Caco-2 (cell line): ENCODE results near the gene PRKACA. TPM values are rescaled to one million over a fixed set of nuclear protein-coding genes. Genes with fewer than 3 reads are reported as not detected.
A peak's percentile ranks its signal among the peaks of the same experiment; 100 is the strongest.

ENCODE experiments used
- BruUV-seq: library from RNA; stranded (reverse); fragments of 400-500 nt; replicated peaks from 2 replicates; lab custom pipeline; 2021; lab: Mats Ljungman, UMichigan
- CTCF ChIA-PET: fragments of 300-600 bp; sonication (Branson Sonifier 250); formaldehyde crosslinking; loops from one replicate; lab custom pipeline; 2022; ENCODE audit warnings: antibody characterized with exemption; lab: Charles Lee
- POLR2A ChIA-PET: fragments of 300-600 bp; sonication (Branson Sonifier 250); formaldehyde crosslinking; loops from one replicate; lab custom pipeline; 2022; ENCODE audit warnings: antibody characterized with exemption; lab: Charles Lee
- DNase-seq, 2 experiments: peaks; one replicate each; pipeline versions ENCODE4 v3.0.0 to v3.0.0-alpha.2; 2020 to 2022
- H3K27me3 ChIP-seq: replicated peaks from 2 replicates; pipeline ENCODE4 v1.6.0; 2011; ENCODE audit warnings: low read length; ENCODE audit not compliant: control insufficient read depth, insufficient read depth
- H3K36me3 ChIP-seq: 2 replicates; pipeline ENCODE4 v1.5.1; 2011; ENCODE audit warnings: low read length; ENCODE audit not compliant: control insufficient read depth, insufficient read depth
- H3K4me1 ChIP-seq: fragments of 250-450 bp; sonication (Bioruptor Pico); 2 replicates; pipeline ENCODE4 v1.5.1; 2020; ENCODE audit warnings: mild to moderate bottlenecking
- H3K4me3 ChIP-seq: 2 replicates; pipeline ENCODE4 v1.5.1; 2011; ENCODE audit warnings: low read depth, mild to moderate bottlenecking, control low read depth, low read length
- H3K9me3 ChIP-seq: fragments of 250-450 bp; sonication (Bioruptor Pico); 2 replicates; pipeline ENCODE4 v1.5.1; 2020; ENCODE audit warnings: mild to moderate bottlenecking, moderate library complexity
- H3K27ac Mint-ChIP-seq: one replicate; pipeline ENCODE4 v1.8.0; 2022; ENCODE audit warnings: mixed read lengths; ENCODE audit not compliant: unreplicated experiment
- H3K27me3 Mint-ChIP-seq: one replicate; pipeline ENCODE4 v1.8.0; 2022; ENCODE audit warnings: mixed read lengths; ENCODE audit not compliant: insufficient read depth, unreplicated experiment
- H3K36me3 Mint-ChIP-seq: one replicate; pipeline ENCODE4 v1.8.0; 2022; ENCODE audit warnings: mild to moderate bottlenecking, mixed read lengths; ENCODE audit not compliant: insufficient read depth, unreplicated experiment
- H3K4me1 Mint-ChIP-seq: one replicate; pipeline ENCODE4 v1.8.0; 2022; ENCODE audit warnings: low read depth, mixed read lengths; ENCODE audit not compliant: unreplicated experiment
- H3K4me3 Mint-ChIP-seq: one replicate; pipeline ENCODE4 v1.8.0; 2022; ENCODE audit warnings: mild to moderate bottlenecking, moderate library complexity, mixed read lengths; ENCODE audit not compliant: unreplicated experiment
- H3K9me3 Mint-ChIP-seq: one replicate; pipeline ENCODE4 v1.8.0; 2022; ENCODE audit warnings: mixed read lengths; ENCODE audit not compliant: unreplicated experiment
- intact Hi-C: fragments of 100-400 bp; cut with micrococcal nuclease; formaldehyde crosslinking; loops from one replicate; pipeline ENCODE4 v1.10.0; 2022; ENCODE audit not compliant: unreplicated experiment
- total RNA-seq: library from RNA; stranded (reverse); gene quantifications from 2 replicates; pipeline ENCODE4 v1.2.3, GENCODE V29; 2022
- TF ChIP-seq, protein P1 (sequence below), 2 experiments: fragments of 200-600 bp in 1 of 2; IDR thresholded peaks; 1 replicate in 1 of 2; 2 replicates in 1 of 2; pipeline versions ENCODE4 v1.5.1 to v1.8.0; 2011 to 2022; ENCODE audit warnings: antibody characterized with exemption in 1 of 2, control low read depth in 1 of 2, inconsistent platforms in 1 of 2, low read depth in 1 of 2, low read length in 1 of 2, mild to moderate bottlenecking in 1 of 2, moderate library complexity in 1 of 2; ENCODE audit not compliant: insufficient read depth in 1 of 2, severe bottlenecking in 1 of 2, unreplicated experiment in 1 of 2

PRKACA gene
- total RNA-seq, 1 experiment from 2014 or later: 51.9 TPM

DNA sequence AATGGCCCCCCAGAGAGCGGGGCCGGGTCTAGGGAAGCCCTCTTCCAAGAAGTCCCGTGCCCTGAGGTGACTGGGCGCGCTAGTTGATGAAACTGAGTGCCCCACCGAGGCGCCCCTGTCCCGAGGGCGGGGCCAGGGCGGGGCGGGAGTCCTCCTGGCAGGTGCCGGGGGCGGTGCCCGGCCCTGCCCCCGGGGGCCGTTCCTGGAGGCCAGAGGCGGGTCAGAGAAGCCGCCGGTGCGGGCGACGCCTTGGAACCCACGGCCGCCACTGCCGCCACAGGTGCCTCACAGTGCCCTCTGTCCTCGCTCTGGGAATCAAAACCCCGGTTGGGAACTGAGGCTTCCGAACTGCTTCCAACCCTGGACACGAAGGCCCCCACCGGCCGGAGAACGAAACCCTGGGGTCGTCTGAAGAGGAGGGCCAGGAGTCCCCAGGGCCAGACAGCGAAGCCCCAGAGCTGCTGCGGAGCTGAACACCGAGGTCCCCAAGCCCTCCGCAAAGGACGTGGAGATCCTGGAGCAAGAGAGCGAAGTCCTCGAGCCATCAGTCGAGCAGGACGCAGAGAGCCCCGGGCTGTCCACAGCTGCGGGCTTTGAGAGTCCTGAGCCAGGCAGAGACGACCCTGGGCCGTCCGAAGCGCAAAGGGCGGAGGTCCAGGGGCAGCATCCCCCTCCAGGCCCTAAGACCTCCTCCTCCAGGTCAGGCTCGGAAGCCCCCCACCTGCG is 44.9 kb downstream of the PRKACA start, which contains the start of gene MISP3:
MISP3 (plus strand) TSS at position 252 of the 726 bp plus-strand sequence. CDS start 524 bp downstream, outside the sequence.
- no peaks in the 10 kb centered on the region for H3K4me1 Mint-ChIP-seq
- BruUV-seq: TSS peak; percentile 62
- intact Hi-C loops: loop anchor here (5.0 to 10.0 kb wide), 2 partner anchors 65 to 98 kb away; partner anchors contain the start of gene ASF1B
- no peaks in the 10 kb centered on the region for H3K4me1 ChIP-seq
- H3K36me3 ChIP-seq: no peaks in the 10 kb centered on the region
- ChIA-PET CTCF (interaction anchor here (0.5 to 1.9 kb wide), 9 partner anchors 9 to 192 kb away, joined by 3 to 8 read pairs (median 3); partner anchors contain the start of genes ASF1B, DCAF15, IL27RA and PALM3), POLR2A (interaction anchor here (0.5 kb wide), 1 partner anchor 161 kb away, joined by 3 read pairs; no protein-coding TSS in a partner anchor)
- H3K4me3 ChIP-seq: peak within 1 kb of the TSS; percentile 84
- no peaks in the 10 kb centered on the region for H3K9me3 ChIP-seq
- no peaks in the 10 kb centered on the region for H3K27me3 Mint-ChIP-seq
- no peaks in the 10 kb centered on the region for H3K27me3 ChIP-seq
- DNase-seq: peak; percentile 55 to 73
- peaks cover 12% of the 10 kb centered on the region for H3K36me3 Mint-ChIP-seq
- TF ChIP-seq, protein P1, sequence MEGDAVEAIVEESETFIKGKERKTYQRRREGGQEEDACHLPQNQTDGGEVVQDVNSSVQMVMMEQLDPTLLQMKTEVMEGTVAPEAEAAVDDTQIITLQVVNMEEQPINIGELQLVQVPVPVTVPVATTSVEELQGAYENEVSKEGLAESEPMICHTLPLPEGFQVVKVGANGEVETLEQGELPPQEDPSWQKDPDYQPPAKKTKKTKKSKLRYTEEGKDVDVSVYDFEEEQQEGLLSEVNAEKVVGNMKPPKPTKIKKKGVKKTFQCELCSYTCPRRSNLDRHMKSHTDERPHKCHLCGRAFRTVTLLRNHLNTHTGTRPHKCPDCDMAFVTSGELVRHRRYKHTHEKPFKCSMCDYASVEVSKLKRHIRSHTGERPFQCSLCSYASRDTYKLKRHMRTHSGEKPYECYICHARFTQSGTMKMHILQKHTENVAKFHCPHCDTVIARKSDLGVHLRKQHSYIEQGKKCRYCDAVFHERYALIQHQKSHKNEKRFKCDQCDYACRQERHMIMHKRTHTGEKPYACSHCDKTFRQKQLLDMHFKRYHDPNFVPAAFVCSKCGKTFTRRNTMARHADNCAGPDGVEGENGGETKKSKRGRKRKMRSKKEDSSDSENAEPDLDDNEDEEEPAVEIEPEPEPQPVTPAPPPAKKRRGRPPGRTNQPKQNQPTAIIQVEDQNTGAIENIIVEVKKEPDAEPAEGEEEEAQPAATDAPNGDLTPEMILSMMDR (IDR thresholded peaks at IDR 0.05; ENCODE audit: insufficient read depth in 1 of 2, low read depth in 1 of 2, low read length in 1 of 2, severe bottlenecking in 1 of 2, unreplicated experiment in 1 of 2): no peak
- no peaks in the 10 kb centered on the region for H3K9me3 Mint-ChIP-seq
- H3K27ac Mint-ChIP-seq: peak within 1 kb of the TSS; percentile 97
- H3K4me3 Mint-ChIP-seq: peak within 1 kb of the TSS; percentile 100

DNA sequence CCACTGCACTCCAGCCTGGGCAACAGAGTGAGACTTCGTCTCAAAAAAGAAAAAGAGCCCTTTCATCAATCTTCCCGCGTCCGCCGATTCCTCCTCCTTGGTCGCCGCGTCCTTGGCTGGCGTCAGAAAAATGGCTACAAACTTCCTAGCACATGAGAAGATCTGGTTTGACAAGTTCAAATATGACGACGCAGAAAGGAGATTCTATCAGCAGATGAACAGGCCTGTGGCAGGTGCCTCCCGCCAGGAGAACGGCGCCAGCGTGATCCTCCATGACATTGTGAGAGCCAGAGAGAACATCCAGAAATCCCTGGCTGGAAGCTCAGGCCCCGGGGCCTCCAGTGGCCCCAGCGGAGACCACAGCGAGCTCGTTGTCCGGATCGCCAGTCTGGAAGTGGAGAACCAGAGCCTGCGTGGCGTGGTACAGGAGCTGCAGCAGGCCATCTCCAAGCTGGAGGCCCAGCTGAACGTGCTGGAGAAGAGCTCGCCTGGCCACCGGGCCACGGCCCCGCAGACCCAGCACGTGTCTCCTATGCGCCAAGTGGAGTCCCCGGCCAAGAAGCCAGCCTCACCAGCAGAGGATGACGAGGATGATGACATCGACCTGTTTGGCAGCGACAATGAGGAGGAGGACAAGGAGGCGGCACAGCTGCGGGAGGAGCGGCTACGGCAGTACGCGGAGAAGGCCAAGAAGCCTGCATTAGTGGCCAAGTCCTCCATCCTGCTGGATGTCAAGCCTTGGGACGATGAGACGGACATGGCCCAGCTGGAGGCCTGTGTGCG is 47.1 kb downstream of the PRKACA start:
- Mint-ChIP-seq H3K4me1 (no peaks in the 10 kb centered on the region), H3K27me3 (no peaks in the 10 kb centered on the region), H3K4me3 (no peak overlapping the region), H3K27ac (no peak overlapping the region), H3K36me3 (peaks cover 12% of the 10 kb centered on the region), H3K9me3 (no peaks in the 10 kb centered on the region)
- intact Hi-C loops: loop anchor here (5.0 to 10.0 kb wide), 2 partner anchors 67 to 96 kb away; partner anchors contain the start of gene ASF1B
- Histone ChIP-seq H3K36me3 (no peaks in the 10 kb centered on the region), H3K4me3 (no peak overlapping the region), H3K27me3 (no peaks in the 10 kb centered on the region), H3K9me3 (no peaks in the 10 kb centered on the region), H3K4me1 (no peaks in the 10 kb centered on the region)
- TF ChIP-seq, protein P1 (IDR thresholded peaks at IDR 0.05; ENCODE audit: insufficient read depth in 1 of 2, low read depth in 1 of 2, low read length in 1 of 2, severe bottlenecking in 1 of 2, unreplicated experiment in 1 of 2): no peak
- CTCF ChIA-PET: interaction anchor here (1.4 kb wide), 1 partner anchor 39 kb away, joined by 4 read pairs; the partner anchor contains the start of gene IL27RA
- DNase-seq: no peak
- POLR2A ChIA-PET: interaction anchor here (0.6 kb wide), 1 partner anchor 91 kb away, joined by 3 read pairs; no protein-coding TSS in a partner anchor
- BruUV-seq: no TSS peak

DNA sequence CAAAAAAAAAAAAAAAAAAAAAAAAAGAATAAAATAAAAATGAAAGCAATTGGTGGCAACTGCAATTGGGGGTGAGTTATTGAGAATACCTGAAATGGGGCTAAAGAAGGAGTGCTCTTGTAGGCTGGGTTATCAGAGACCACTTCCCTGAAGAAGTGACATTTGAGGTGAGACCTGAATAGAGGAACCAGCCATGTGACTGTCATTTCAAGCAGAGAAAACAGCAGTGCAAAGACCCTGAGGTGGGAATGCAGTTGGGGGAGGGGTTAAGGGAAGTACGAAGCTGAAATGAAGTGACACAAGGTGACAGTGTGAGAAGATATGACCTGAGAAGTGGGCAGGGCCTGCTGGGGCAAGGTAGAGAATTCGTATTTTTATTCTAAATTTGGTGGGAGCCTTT is 51.4 kb downstream of the PRKACA start:
- TF ChIP-seq, protein P1 (IDR thresholded peaks at IDR 0.05; ENCODE audit: insufficient read depth in 1 of 2, low read depth in 1 of 2, low read length in 1 of 2, severe bottlenecking in 1 of 2, unreplicated experiment in 1 of 2): no peak
- no peaks in the 10 kb centered on the region for H3K9me3 ChIP-seq
- no peak overlapping the region for H3K4me3 ChIP-seq
- BruUV-seq: no TSS peak
- CTCF ChIA-PET: no interaction called here
- no peak for DNase-seq
- POLR2A ChIA-PET: no interaction called here
- peaks cover 15% of the 10 kb centered on the region for H3K4me1 ChIP-seq
- no peaks in the 10 kb centered on the region for H3K27me3 ChIP-seq
- peaks cover 4% of the 10 kb centered on the region for H3K36me3 Mint-ChIP-seq
- H3K27ac Mint-ChIP-seq: no peak overlapping the region
- H3K36me3 ChIP-seq: no peaks in the 10 kb centered on the region
- no peaks in the 10 kb centered on the region for H3K27me3 Mint-ChIP-seq
- H3K9me3 Mint-ChIP-seq: no peaks in the 10 kb centered on the region
- intact Hi-C loops: no loop called here
- no peaks in the 10 kb centered on the region for H3K4me1 Mint-ChIP-seq
- no peak overlapping the region for H3K4me3 Mint-ChIP-seq
